K562 (cell line): ENCODE data around the gene MCFD2. TPM values are rescaled to one million over a fixed set of nuclear protein-coding genes. Genes with fewer than 3 reads are reported as not detected.

ENCODE experiments used
- ARID3B ChIP-seq: fragments of 250-450 bp; sonication (Bioruptor Pico); IDR thresholded peaks from 2 replicates; pipeline ENCODE4 v1.4.0; 2020; ENCODE audit warnings: borderline replicate concordance
- COPS2 ChIP-seq: fragments of 450-650 bp; conservative IDR thresholded peaks from 2 replicates; pipeline ENCODE4 v1.6.1; 2016; ENCODE audit warnings: mild to moderate bottlenecking, moderate library complexity
- ETV6 ChIP-seq, 3 experiments: fragments of 150-350 bp in 1 of 3; sonication (generic) in 1 of 3; formaldehyde crosslinking in 1 of 3; IDR thresholded peaks; 2 replicates each; pipeline versions ENCODE4 v1.6.1 to v1.8.0; 2014 to 2022; ENCODE audit warnings: borderline replicate concordance in 2 of 3, low read depth in 2 of 3, antibody characterized with exemption in 1 of 3, low read length in 1 of 3, mild to moderate bottlenecking in 1 of 3, missing genetic modification reagents in 1 of 3
- FOXA3 ChIP-seq, 2 experiments: fragments of 450-650 bp in 1 of 2; sonication (generic) in 1 of 2; formaldehyde crosslinking; IDR thresholded peaks in 1 of 2; conservative IDR thresholded peaks in 1 of 2; 2 replicates each; pipeline versions ENCODE4 v1.4.0 to v1.8.0; 2020 to 2022; ENCODE audit warnings: mild to moderate bottlenecking in 2 of 2, missing genetic modification reagents in 1 of 2
- HBP1 ChIP-seq: fragments of 450-650 bp; formaldehyde crosslinking; IDR thresholded peaks from 2 replicates; pipeline ENCODE4 v1.4.0; 2022; ENCODE audit warnings: missing genetic modification characterization
- MXI1 ChIP-seq: IDR thresholded peaks from 2 replicates; pipeline ENCODE4 v1.6.1; 2011; ENCODE audit warnings: low read depth, mild to moderate bottlenecking, improper control_type of control experiment, low read length
- NCOA2 ChIP-seq, 2 experiments: fragments of 450-650 bp; IDR thresholded peaks; 2 replicates each; pipeline ENCODE4 v1.6.1; 2018; ENCODE audit warnings: mild to moderate bottlenecking in 2 of 2, moderate library complexity in 1 of 2; ENCODE audit not compliant: partially characterized antibody in 2 of 2
- ZNF586 ChIP-seq: fragments of 450-650 bp; formaldehyde crosslinking; conservative IDR thresholded peaks from 2 replicates; pipeline ENCODE4 v1.4.0; 2020; ENCODE audit warnings: mild to moderate bottlenecking, moderate library complexity
- polyA plus RNA-seq, 8 experiments: library from polyadenylated mRNA; depleted of rRNA in 4 of 8; stranded (reverse) in 5 of 8; unstranded in 3 of 8; fragments of >200 nt; fragmentation: Nextera tagmentation in 2 of 8; fragmentation: Illumina TruSeq in 1 of 8; extraction: Ambion mirVana in 2 of 8; extraction: Trizol in 1 of 8; gene quantifications; 2 replicates each; pipeline versions ENCODE4 v1.2.1 to v1.2.3, GENCODE V29; 2011 to 2014; ENCODE audit warnings: inconsistent platforms in 1 of 8, missing spikeins in 1 of 8
- total RNA-seq, 7 experiments: library from RNA; depleted of rRNA in 6 of 7; stranded (reverse); fragments of >200 nt in 6 of 7; fragmentation: Illumina TruSeq in 2 of 7; extraction: Trizol in 2 of 7; gene quantifications; 2 replicates each; pipeline versions ENCODE4 v1.2.1 to v1.2.3, GENCODE V29; 2011 to 2021; ENCODE audit warnings: low replicate concordance in 1 of 7

Gene MCFD2
- total and polyA plus RNA-seq, 9 of the 15 experiments (the other 6 are each of a cell fraction or from before 2014, with no cell fraction given) = 78.6 to 237 (median 123) TPM

- TF ChIP-seq HBP1 = no peak
- no peak for TF ChIP-seq COPS2
- no peak for TF ChIP-seq ETV6 (IDR thresholded peaks at IDR 0.05; ENCODE audit: borderline replicate concordance in 1 of 2, low read depth in 2 of 2, low read length in 1 of 2)
- TF ChIP-seq ETV6 (CRISPR knock-in tag; IDR thresholded peaks at IDR 0.05; ENCODE audit: borderline replicate concordance) = no peak
- TF ChIP-seq ARID3B = no peak
- TF ChIP-seq ZNF586 (CRISPR knock-in tag) = no peak
- TF ChIP-seq FOXA3 (CRISPR knock-in tag; conservative IDR thresholded peaks at IDR 0.05 in 1 of 2, IDR thresholded peaks at IDR 0.05 in 1 of 2) = no peak
- TF ChIP-seq MXI1 = no peak
- TF ChIP-seq NCOA2 (IDR thresholded peaks at IDR 0.05; ENCODE audit: partially characterized antibody in 2 of 2) = no peak
Observed at GRCh38 chr2:46943881-46944798, 28.5 kb upstream of the MCFD2 start (continued).
